Raji (cell line): ENCODE results near the gene HRH1.

Source experiments
- POLR2A ChIP-seq: IDR thresholded peaks from 2 replicates; pipeline ENCODE4 v1.6.1; 2011; ENCODE audit warnings: low read depth, low read length, control low read depth; ENCODE audit not compliant: insufficient read depth

HRH1 gene

GRCh38 chr3:11136830-11137626 lies 17.3 kb upstream of the HRH1 start:
- TF ChIP-seq POLR2A = no peak

- no peak for TF ChIP-seq POLR2A
Observed at GRCh38 chr3:11137627-11137959, 16.7 kb upstream of the HRH1 start.

GRCh38 chr3:11138371-11138770 lies 15.9 kb upstream of the HRH1 start:
- TF ChIP-seq POLR2A = no peak

- TF ChIP-seq POLR2A = no peak
Observed at GRCh38 chr3:11140030-11140712, 14.1 kb upstream of the HRH1 start.

- TF ChIP-seq POLR2A = no peak
Observed at GRCh38 chr3:11140713-11141104, 13.6 kb upstream of the HRH1 start.

GRCh38 chr3:11143476-11143875 lies 10.8 kb upstream of the HRH1 start:
- no peak for TF ChIP-seq POLR2A

- TF ChIP-seq POLR2A = no peak
Observed at GRCh38 chr3:11144996-11145395, 9.3 kb upstream of the HRH1 start.

GRCh38 chr3:11145888-11146287 lies 8.4 kb upstream of the HRH1 start:
- no peak for TF ChIP-seq POLR2A

- TF ChIP-seq POLR2A = no peak
Observed at GRCh38 chr3:11146773-11147660, 7.3 kb upstream of the HRH1 start.

GRCh38 chr3:11150256-11150655 lies 4.0 kb upstream of the HRH1 start:
- TF ChIP-seq POLR2A = no peak

- TF ChIP-seq POLR2A = no peak
Observed at GRCh38 chr3:11152301-11152700, 2.0 kb upstream of the HRH1 start.

- no peak for TF ChIP-seq POLR2A
Observed at GRCh38 chr3:11154953-11155325, 646 bp downstream of the HRH1 start.

GRCh38 chr3:11155341-11156025 lies 1.2 kb downstream of the HRH1 start:
- TF ChIP-seq POLR2A = no peak

GRCh38 chr3:11156026-11156410 lies 1.7 kb downstream of the HRH1 start:
- no peak for TF ChIP-seq POLR2A

GRCh38 chr3:11157421-11157820 lies 3.1 kb downstream of the HRH1 start:
- no peak for TF ChIP-seq POLR2A
